Measurements from ENCODE around the gene RFX2.

The RFX2 gene

GRCh38 chr19:5959260-5960004, 150.9 kb downstream of the RFX2 start:
- TF ChIP-seq CTCF (IDR thresholded peaks at IDR 0.05) (no peak), ZFX (IDR thresholded peaks at IDR 0.05; ENCODE audit: borderline replicate concordance) (no peak)
- H3K27ac ChIP-seq = no peak overlapping the region

GRCh38 chr19:5958851-5959122, 151.5 kb downstream of the RFX2 start:
- no peak overlapping the region for H3K27ac ChIP-seq
- TF ChIP-seq CTCF (IDR thresholded peaks at IDR 0.05) = no peak

- TF ChIP-seq ZFX (IDR thresholded peaks at IDR 0.05; ENCODE audit: borderline replicate concordance) = no peak
- TF ChIP-seq CTCF (IDR thresholded peaks at IDR 0.05) = no peak
Observed at GRCh38 chr19:5958074-5958850, 152.0 kb downstream of the RFX2 start.

GRCh38 chr19:5957170-5957569, 153.1 kb downstream of the RFX2 start:
- H3K27ac ChIP-seq = no peak overlapping the region
- TF ChIP-seq ZFX (IDR thresholded peaks at IDR 0.05; ENCODE audit: borderline replicate concordance) = no peak

More at GRCh38 chr19:5958074-5958850, 152.0 kb downstream of the RFX2 start:
- H3K27ac ChIP-seq = no peak overlapping the region

- TF ChIP-seq ZFX (IDR thresholded peaks at IDR 0.05; ENCODE audit: borderline replicate concordance) (no peak), CTCF (IDR thresholded peaks at IDR 0.05) (no peak)
- no peak overlapping the region for H3K27ac ChIP-seq
Observed at GRCh38 chr19:5956728-5957127, 153.6 kb downstream of the RFX2 start.

GRCh38 chr19:5956323-5956722, 154.0 kb downstream of the RFX2 start:
- H3K27ac ChIP-seq = no peak overlapping the region
- TF ChIP-seq CTCF (IDR thresholded peaks at IDR 0.05) (no peak), ZFX (IDR thresholded peaks at IDR 0.05; ENCODE audit: borderline replicate concordance) (no peak)

- TF ChIP-seq ZFX (IDR thresholded peaks at IDR 0.05; ENCODE audit: borderline replicate concordance) (no peak), CTCF (IDR thresholded peaks at IDR 0.05) (no peak)
- no peak overlapping the region for H3K27ac ChIP-seq
Observed at GRCh38 chr19:5955636-5955935, 154.7 kb downstream of the RFX2 start.

Data from 22Rv1 (cell line).